ENCODE results near the gene KIF18B.
"Not testable (repeated sequence)": the region's sequence is repeated elsewhere in the genome, so short reads cannot be mapped to it uniquely, and the experiment has no call there.

The KIF18B gene

GRCh38 chr17:44948315-44948795 is 782 bp upstream of the KIF18B start:
- Histone ChIP-seq H3K9me3 (ENCODE audit: low read length) (no peaks in the 10 kb centered on the region), H3K4me1 (ENCODE audit: insufficient read depth, low read length, severe bottlenecking) (peaks cover 33% of the 10 kb centered on the region), H3K9me2 (ENCODE audit: low read depth, low read length) (no peaks in the 10 kb centered on the region), H2AFZ (ENCODE audit: low read length) (no peak overlapping the region), H3F3A (ENCODE audit: insufficient read depth, low read length) (0 out of 2 replicates have a peak, but pooled peaks cover 3% of the 10 kb centered on the region), H4K20me1 (ENCODE audit: insufficient read depth, low read length) (no peaks in the 10 kb centered on the region), H3K36me3 (ENCODE audit: insufficient read depth, low read length) (peaks cover 37% of the 10 kb centered on the region), H3K4me3 (ENCODE audit: low read depth, low read length, poor library complexity, severe bottlenecking) (peak overlapping the region; percentile 99), H3K79me2 (ENCODE audit: insufficient read depth, low read length) (peaks cover 41% of the 10 kb centered on the region), H3K27me3 (ENCODE audit: insufficient read depth, low read length) (no peaks in the 10 kb centered on the region), H3K27ac (ENCODE audit: low read depth, low read length, poor library complexity, severe bottlenecking) (no peak overlapping the region), H3K4me2 (ENCODE audit: low read length) (peak overlapping the region; percentile 92), H3K9ac (ENCODE audit: low read length) (peak overlapping the region; percentile 100)
- no peak for TF ChIP-seq EZH2 (IDR thresholded peaks at IDR 0.05; ENCODE audit: borderline replicate concordance, low read length)
- TF ChIP-seq CTCF (IDR thresholded peaks at IDR 0.05; ENCODE audit: low read length) = no peak

- H3K9me3 ChIP-seq (ENCODE audit: low read length); H3K9me2 ChIP-seq (ENCODE audit: low read depth, low read length); H3K27me3 ChIP-seq (ENCODE audit: insufficient read depth, low read length); H2AFZ ChIP-seq (ENCODE audit: low read length); H3K27ac ChIP-seq (ENCODE audit: low read depth, low read length, poor library complexity, severe bottlenecking); H3F3A ChIP-seq (ENCODE audit: insufficient read depth, low read length); H4K20me1 ChIP-seq (ENCODE audit: insufficient read depth, low read length); H3K9ac ChIP-seq (ENCODE audit: low read length): not testable (repeated sequence)
- peak overlapping the region; percentile 92 for H3K4me2 ChIP-seq (ENCODE audit: low read length)
- H3K36me3 ChIP-seq (ENCODE audit: insufficient read depth, low read length) = peaks cover 56% of the 10 kb centered on the region
- H3K79me2 ChIP-seq (ENCODE audit: insufficient read depth, low read length) = peaks cover 66% of the 10 kb centered on the region
- peaks cover 49% of the 10 kb centered on the region for H3K4me1 ChIP-seq (ENCODE audit: insufficient read depth, low read length, severe bottlenecking)
- H3K4me3 ChIP-seq (ENCODE audit: low read depth, low read length, poor library complexity, severe bottlenecking) = peak overlapping the region; percentile 99
Observed at GRCh38 chr17:44945652-44946051, 1.9 kb downstream of the KIF18B start.

GRCh38 chr17:44942456-44942855 is 5.1 kb downstream of the KIF18B start:
- no peak overlapping the region for H2AFZ ChIP-seq (ENCODE audit: low read length)
- peak overlapping the region; percentile 36 for H3K27ac ChIP-seq (ENCODE audit: low read depth, low read length, poor library complexity, severe bottlenecking)
- no peak for TF ChIP-seq EZH2 (IDR thresholded peaks at IDR 0.05; ENCODE audit: borderline replicate concordance, low read length)
- TF ChIP-seq CTCF (IDR thresholded peaks at IDR 0.05; ENCODE audit: low read length) = no peak
- peaks cover 5% of the 10 kb centered on the region; the same call in 1 of the 2 replicates for H3F3A ChIP-seq (ENCODE audit: insufficient read depth, low read length)
- peak overlapping the region; percentile 17 for H3K4me3 ChIP-seq (ENCODE audit: low read depth, low read length, poor library complexity, severe bottlenecking)
- peak overlapping the region; percentile 36 for H3K4me2 ChIP-seq (ENCODE audit: low read length)
- peaks cover 41% of the 10 kb centered on the region for H3K4me1 ChIP-seq (ENCODE audit: insufficient read depth, low read length, severe bottlenecking)
- H3K9me2 ChIP-seq (ENCODE audit: low read depth, low read length) = no peaks in the 10 kb centered on the region
- H3K9ac ChIP-seq (ENCODE audit: low read length) = peak overlapping the region; percentile 8; the same call in 1 of the 2 replicates
- no peaks in the 10 kb centered on the region for H3K9me3 ChIP-seq (ENCODE audit: low read length)
- H3K79me2 ChIP-seq (ENCODE audit: insufficient read depth, low read length) = peaks cover 93% of the 10 kb centered on the region
- no peaks in the 10 kb centered on the region for H3K27me3 ChIP-seq (ENCODE audit: insufficient read depth, low read length)
- H3K36me3 ChIP-seq (ENCODE audit: insufficient read depth, low read length) = peaks cover 87% of the 10 kb centered on the region
- no peaks in the 10 kb centered on the region for H4K20me1 ChIP-seq (ENCODE audit: insufficient read depth, low read length)

- H3K4me2 ChIP-seq (ENCODE audit: low read length) = peak overlapping the region; percentile 36
- peak overlapping the region; percentile 36 for H3K27ac ChIP-seq (ENCODE audit: low read depth, low read length, poor library complexity, severe bottlenecking)
Observed at GRCh38 chr17:44941712-44942331, 5.8 kb downstream of the KIF18B start.

More at GRCh38 chr17:44941712-44942331, 5.8 kb downstream of the KIF18B start:
- H4K20me1 ChIP-seq (ENCODE audit: insufficient read depth, low read length) = no peaks in the 10 kb centered on the region
- H3F3A ChIP-seq (ENCODE audit: insufficient read depth, low read length) = peaks cover 9% of the 10 kb centered on the region; the same call in 1 of the 2 replicates
- no peaks in the 10 kb centered on the region for H3K9me3 ChIP-seq (ENCODE audit: low read length)
- no peaks in the 10 kb centered on the region for H3K27me3 ChIP-seq (ENCODE audit: insufficient read depth, low read length)
- H3K9ac ChIP-seq (ENCODE audit: low read length) = peak overlapping the region; percentile 8; the same call in 1 of the 2 replicates
- peaks cover 93% of the 10 kb centered on the region for H3K79me2 ChIP-seq (ENCODE audit: insufficient read depth, low read length)
- H3K9me2 ChIP-seq (ENCODE audit: low read depth, low read length) = no peaks in the 10 kb centered on the region
- peaks cover 41% of the 10 kb centered on the region for H3K4me1 ChIP-seq (ENCODE audit: insufficient read depth, low read length, severe bottlenecking)
- no peak overlapping the region for H2AFZ ChIP-seq (ENCODE audit: low read length)
- TF ChIP-seq CTCF (IDR thresholded peaks at IDR 0.05; ENCODE audit: low read length) = no peak
- no peak for TF ChIP-seq EZH2 (IDR thresholded peaks at IDR 0.05; ENCODE audit: borderline replicate concordance, low read length)
- H3K36me3 ChIP-seq (ENCODE audit: insufficient read depth, low read length) = peaks cover 90% of the 10 kb centered on the region
- peak overlapping the region; percentile 17 for H3K4me3 ChIP-seq (ENCODE audit: low read depth, low read length, poor library complexity, severe bottlenecking)
